Activated naive CD4-positive, alpha-beta T cell treated with anti-CD3 and anti-CD28 coated beads, Interleukin-2, amount 50 U/mL, for 72 hours (primary cell): ENCODE data around the gene MKI67. TPM values are rescaled to one million over a fixed set of nuclear protein-coding genes. Genes with fewer than 3 reads are reported as not detected.

Experiments used
- ATAC-seq, 2 donors: fragments of 150-1000 bp; cut with Tn5 transposase; 2 replicates each; pipeline ENCODE4 v1.10.0; 2021; ENCODE audit warnings: mild to moderate bottlenecking in 2 of 2, moderate library complexity in 2 of 2
- DNase-seq, 2 donors: peaks; one replicate each; pipeline ENCODE4 v3.0.0; 2021 to 2022; ENCODE audit warnings: low spot score in 2 of 2
- H3K27ac Mint-ChIP-seq, 2 donors: one replicate each; pipeline ENCODE4 v1.8.0; 2022; ENCODE audit warnings: mild to moderate bottlenecking in 2 of 2, mixed read lengths in 2 of 2
- H3K36me3 Mint-ChIP-seq, 2 donors: one replicate each; pipeline ENCODE4 v1.8.0; 2022; ENCODE audit warnings: mixed read lengths in 2 of 2
- H3K9me3 Mint-ChIP-seq, 2 donors: one replicate each; pipeline ENCODE4 v1.8.0; 2022; ENCODE audit warnings: mixed read lengths in 2 of 2
- total RNA-seq, 2 donors: library from RNA; stranded (reverse); gene quantifications; one replicate each; pipeline ENCODE4 v1.2.3, GENCODE V29; 2022

The MKI67 gene
- total RNA-seq, 2 donors from 2014 or later: 221 to 367 TPM

DNA sequence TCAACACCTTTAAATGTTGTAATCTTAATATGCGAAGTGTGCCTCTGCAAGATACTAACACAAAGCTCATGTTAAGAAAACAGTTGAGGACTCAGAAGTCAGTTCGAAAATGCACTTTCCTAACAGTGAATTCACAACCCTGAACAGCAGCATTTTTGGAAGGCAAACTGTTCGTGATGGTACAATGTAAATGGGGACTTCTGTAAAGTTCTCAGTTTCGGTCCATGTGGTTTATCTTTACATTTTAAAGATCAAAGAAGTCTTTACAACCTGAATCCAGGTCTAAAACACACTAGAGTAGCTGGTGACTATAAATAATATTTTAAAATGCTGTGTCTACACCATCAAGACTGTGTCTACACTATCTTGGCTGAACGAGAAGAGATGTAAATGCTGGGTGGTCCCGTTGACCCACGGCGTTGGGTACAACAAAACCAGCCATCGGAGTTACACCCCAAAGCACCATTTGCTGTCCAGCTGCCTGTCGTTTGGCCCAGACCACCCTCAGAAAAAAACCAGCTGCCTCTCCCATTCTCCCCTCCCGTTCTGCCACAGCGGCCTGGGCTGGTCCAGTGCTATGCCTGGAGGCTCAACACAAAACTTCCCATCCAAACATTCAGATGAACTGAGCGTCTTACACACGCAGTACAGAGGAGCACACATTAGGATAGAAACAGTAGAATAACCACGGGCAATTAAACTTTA lies 42.9 kb downstream of the MKI67 start:
- Mint-ChIP-seq H3K27ac (peak overlapping the region in 1 of 2 donors; percentile 60), H3K9me3 (no peaks in the 10 kb centered on the region), H3K36me3 (peaks cover 5 to 16% of the 10 kb centered on the region in 2 donors)
- DNase-seq (no peak), ATAC-seq (no peak)

DNA sequence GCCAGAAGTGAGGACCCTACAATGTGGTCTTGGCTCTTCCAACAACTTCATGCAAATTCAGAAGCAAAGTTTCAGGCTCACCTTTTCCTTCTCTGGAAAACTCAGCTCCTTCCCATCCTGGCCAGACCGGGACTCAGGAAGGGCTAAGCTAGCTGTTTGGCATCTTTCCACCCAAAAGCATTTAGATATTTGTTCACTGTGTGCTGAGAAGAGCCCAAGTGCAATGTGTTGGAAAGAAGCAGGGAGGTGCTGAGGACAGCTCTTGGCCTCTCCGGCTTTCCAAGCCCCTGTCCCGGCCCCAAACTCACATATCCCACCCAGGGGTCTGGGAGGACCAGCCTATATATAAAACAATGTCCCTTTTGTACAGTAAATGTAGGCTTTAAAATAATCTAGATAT lies 44.5 kb downstream of the MKI67 start:
- no peak for ATAC-seq
- H3K36me3 Mint-ChIP-seq: peaks cover 5 to 16% of the 10 kb centered on the region in 2 donors
- H3K27ac Mint-ChIP-seq: no peak overlapping the region
- no peaks in the 10 kb centered on the region for H3K9me3 Mint-ChIP-seq
- no peak for DNase-seq

DNA sequence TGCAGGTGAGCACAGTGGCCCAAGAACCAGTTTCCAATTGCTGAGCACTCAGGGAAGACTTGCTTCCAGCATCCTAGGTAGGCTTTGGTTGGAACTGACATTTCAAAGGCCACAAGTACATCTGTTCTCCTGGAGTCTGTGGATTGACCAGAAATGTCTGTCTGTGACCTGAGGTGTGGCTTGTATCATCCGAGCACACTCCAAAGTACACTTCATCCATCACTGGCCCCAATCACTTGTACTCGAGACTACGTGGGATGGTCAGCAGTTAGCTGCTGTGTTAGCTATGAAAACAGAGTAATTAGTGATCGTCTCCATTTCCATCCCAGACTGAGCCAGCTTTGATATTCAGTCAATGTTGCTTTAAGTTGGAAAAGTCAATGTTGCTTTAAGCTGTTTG lies 45.0 kb downstream of the MKI67 start:
- no peaks in the 10 kb centered on the region for H3K9me3 Mint-ChIP-seq
- DNase-seq (no peak), ATAC-seq (no peak)
- H3K27ac Mint-ChIP-seq: no peak overlapping the region
- peaks cover 5 to 16% of the 10 kb centered on the region in 2 donors for H3K36me3 Mint-ChIP-seq

DNA sequence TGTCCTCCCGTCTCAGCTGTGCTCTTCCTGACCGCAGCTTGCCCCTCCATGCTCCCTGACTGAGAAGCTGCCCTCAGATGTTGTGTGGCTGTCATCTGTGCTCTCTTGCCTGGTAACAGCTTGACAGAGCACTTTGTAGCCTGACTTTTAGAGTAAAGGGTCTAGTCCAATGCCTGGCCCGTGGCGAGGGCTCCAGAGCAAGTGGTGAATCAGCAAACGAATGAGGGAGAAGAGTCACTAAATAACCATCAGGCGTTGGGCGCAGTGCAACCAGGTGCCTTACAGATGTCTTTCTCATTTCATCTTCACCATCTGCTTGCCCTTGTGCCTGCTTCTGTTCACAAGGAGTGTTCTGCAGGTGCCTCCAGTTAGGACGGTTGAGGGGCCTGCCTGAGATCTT lies 45.6 kb downstream of the MKI67 start:
- no peaks in the 10 kb centered on the region for H3K9me3 Mint-ChIP-seq
- peaks cover 5 to 16% of the 10 kb centered on the region in 2 donors for H3K36me3 Mint-ChIP-seq
- no peak for ATAC-seq
- peak overlapping the region in 1 of 2 donors; percentile 16 for H3K27ac Mint-ChIP-seq
- no peak for DNase-seq

DNA sequence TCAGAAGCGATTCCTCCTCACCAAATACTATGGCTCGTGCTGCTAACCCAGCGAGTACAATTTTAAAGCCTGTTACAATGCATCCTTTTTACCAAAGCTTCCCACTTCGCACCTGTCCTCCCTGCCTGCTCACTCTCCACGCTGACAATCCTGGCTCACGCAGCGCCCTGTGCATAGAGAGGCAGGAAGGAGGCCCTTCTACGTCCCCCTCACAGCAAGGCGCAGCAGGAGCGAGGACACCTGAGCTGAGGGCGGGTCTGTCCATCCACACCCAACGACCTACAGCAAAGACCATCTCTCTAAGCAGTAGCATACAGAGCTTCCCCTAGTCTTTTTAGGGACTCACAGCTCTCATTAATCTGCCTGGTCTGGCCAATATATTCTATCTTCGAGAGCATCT lies 46.0 kb downstream of the MKI67 start:
- H3K27ac Mint-ChIP-seq: peak overlapping the region in 1 of 2 donors; percentile 16
- ATAC-seq: no peak
- no peak for DNase-seq
- peaks cover 5 to 16% of the 10 kb centered on the region in 2 donors for H3K36me3 Mint-ChIP-seq
- H3K9me3 Mint-ChIP-seq: no peaks in the 10 kb centered on the region

DNA sequence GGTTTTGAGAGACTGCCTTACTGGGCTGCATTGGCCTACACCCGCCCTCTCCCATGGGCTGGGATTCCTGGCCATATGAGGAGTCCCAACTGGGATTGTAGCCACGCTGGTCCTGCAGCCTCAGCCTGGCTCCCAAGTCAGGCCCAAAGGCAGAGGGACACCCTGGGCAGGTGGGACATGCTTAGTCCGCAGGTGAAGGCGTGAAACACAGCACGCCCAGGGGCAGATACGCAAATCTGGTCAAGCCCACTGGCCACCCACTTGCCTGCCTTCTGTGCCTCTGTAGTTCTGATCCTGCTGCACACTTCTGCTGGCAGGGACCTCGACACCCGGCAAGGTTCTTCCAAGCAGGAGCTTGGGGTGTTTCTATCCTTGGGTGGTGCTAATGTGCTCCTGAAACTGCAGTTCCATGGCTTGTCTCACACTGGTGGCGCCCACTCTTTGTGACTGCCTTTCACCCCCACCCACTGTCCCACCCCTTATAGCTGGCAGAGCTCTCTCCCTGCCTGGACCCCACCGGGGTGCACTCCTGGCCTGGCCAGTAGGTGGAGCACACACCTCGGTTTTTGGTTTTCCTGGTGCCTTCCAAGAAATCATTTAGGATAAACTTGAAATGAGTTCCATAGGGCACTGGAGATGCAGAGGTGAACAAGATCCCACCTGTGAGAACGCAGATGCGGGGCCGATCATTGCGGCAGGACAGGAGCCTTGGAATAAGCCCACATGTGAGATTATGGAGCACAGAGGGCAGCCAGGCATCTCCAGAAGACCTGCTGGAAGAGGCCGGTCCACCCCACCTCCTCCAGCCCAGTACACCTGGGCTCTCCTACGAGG lies 47.9 kb downstream of the MKI67 start:
- Mint-ChIP-seq H3K27ac (no peak overlapping the region), H3K36me3 (peaks cover 15 to 24% of the 10 kb centered on the region in 2 donors), H3K9me3 (no peaks in the 10 kb centered on the region)
- DNase-seq: peak in 1 of 2 donors; percentile 58
- peak; percentile 68 to 70 for ATAC-seq

DNA sequence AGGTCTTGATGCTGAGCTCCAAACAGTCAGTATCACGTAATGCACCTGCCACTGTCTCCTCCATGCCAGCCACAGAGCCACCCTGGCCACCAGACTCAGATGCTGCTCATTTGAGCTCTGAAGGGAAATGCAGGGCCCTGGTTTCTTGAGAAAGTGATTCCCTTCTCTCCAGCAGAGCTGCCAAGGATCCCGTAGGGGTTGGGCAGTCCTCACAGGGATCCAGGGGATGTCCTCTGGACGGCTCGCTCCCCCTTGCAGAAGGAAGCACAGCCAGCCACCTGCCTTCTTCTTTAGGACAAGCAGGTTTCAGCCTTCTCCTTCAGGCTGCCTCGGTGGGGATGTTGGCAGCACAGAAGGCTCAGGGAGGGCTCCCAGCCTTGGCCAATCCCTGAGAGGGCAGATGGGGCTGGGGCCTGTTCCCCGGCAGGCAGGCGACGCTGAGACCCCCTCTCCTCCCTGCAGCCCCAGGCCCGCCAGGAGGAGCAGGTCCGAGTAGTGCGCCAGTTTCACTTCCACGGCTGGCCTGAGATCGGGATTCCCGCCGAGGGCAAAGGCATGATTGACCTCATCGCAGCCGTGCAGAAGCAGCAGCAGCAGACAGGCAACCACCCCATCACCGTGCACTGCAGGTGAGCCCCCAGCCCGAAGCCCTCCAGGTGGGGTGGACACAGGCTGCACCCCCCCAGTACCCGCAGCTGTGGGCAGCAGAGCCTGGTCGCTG lies 48.9 kb downstream of the MKI67 start:
- Mint-ChIP-seq H3K27ac (peak overlapping the region in 1 of 2 donors; percentile 40), H3K36me3 (peaks cover 16 to 29% of the 10 kb centered on the region in 2 donors)
- no peak for ATAC-seq

DNA sequence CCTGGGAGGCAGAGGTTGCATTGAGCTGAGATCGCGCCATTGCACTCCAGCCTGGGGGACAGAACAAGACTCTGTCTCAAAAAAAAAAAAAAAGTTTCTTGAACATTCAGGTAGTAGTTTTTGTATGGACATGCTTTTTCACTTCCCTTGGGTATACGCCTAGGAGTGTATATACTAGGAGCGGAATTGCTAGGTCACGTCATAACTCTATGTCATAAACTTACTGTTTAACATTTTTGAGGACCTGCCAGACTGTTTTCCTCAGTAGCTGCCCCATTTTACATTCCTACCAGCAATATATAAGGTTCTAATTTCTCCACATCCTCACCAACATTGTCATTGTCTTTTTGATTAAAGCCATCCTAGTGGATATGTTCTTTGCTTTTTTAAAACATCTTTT lies 51.6 kb downstream of the MKI67 start:
- H3K36me3 Mint-ChIP-seq: peaks cover 23 to 32% of the 10 kb centered on the region in 2 donors
- no peak overlapping the region for H3K27ac Mint-ChIP-seq
- ATAC-seq: no peak
- DNase-seq: no peak
- no peaks in the 10 kb centered on the region for H3K9me3 Mint-ChIP-seq

More for the DNA sequence above, 48.9 kb downstream of the MKI67 start:
- no peak for DNase-seq
- H3K9me3 Mint-ChIP-seq: no peaks in the 10 kb centered on the region

DNA sequence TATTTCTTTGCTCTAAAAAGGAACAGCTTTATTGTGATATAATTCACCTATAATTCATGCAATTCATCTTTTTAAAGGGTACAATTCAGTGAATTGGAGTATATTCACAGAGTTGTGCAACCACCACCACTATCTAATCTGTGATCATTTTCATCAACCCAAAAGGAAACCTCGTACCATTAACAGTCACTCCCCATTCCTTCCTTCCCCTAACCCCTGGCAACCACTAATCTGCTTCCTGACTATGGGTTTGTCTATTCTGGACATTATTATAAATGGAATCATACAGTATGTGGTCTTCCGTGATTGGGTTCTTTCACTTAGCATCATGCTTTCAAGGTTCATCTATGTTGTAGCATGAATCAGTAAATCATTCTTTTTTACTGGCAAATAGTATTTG lies 52.3 kb downstream of the MKI67 start:
- no peak for ATAC-seq
- peaks cover 17 to 27% of the 10 kb centered on the region in 2 donors for H3K36me3 Mint-ChIP-seq
- H3K27ac Mint-ChIP-seq: no peak overlapping the region
- no peaks in the 10 kb centered on the region for H3K9me3 Mint-ChIP-seq
- DNase-seq: no peak

DNA sequence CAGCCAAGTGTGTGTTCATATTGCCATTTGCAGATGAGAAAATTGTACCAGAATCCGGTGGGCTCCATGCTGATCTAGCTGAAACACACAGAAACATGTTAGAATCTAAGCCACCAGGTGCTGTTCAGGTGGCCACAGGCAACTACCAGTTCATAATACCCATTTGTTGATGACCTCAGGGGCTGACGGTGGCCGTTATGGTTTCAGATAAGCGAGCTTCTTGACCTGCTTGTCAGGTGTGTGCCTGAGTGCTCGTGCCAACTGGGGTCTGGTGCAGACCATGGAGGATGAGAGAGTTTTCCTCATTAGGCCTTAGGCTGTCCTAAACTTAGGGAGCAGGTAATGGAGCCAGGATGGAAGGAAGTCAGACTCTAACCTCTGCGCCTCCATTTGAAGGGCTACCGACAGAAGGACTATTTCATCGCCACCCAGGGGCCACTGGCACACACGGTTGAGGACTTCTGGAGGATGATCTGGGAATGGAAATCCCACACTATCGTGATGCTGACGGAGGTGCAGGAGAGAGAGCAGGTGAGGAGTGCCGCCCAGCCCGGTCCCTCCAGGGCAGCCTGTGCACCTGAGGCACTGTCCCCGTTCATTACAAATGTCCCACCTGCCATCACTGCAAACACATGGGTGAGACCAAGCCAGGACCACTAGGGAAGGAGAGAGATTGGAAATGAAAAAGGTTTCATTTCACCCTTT lies 53.1 kb downstream of the MKI67 start:
- Mint-ChIP-seq H3K36me3 (peaks cover 17 to 27% of the 10 kb centered on the region in 2 donors), H3K9me3 (no peaks in the 10 kb centered on the region), H3K27ac (peak overlapping the region in 1 of 2 donors; percentile 36)
- ATAC-seq (no peak), DNase-seq (no peak)

DNA sequence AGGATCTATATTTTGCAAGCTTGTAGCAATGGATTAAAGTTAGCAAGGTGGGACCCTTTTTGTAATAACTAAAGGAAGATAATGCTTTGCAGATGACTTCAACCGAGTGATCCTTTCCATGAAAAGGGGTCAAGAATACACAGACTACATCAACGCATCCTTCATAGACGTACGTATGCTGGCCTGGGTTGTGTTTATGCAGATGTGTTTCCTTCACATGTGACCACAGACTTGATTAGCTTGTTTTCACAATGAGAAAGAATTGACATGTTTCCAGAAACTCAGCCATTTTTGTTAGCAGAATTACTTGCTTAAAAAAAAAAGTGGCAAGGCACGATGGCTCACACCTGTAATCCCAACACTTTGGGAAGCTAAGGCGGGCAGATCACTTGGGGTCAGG lies 54.2 kb downstream of the MKI67 start:
- Mint-ChIP-seq H3K9me3 (peaks cover 0 to 4% of the 10 kb centered on the region in 2 donors), H3K27ac (no peak overlapping the region), H3K36me3 (peaks cover 24 to 34% of the 10 kb centered on the region in 2 donors)
- DNase-seq (no peak), ATAC-seq (no peak)

DNA sequence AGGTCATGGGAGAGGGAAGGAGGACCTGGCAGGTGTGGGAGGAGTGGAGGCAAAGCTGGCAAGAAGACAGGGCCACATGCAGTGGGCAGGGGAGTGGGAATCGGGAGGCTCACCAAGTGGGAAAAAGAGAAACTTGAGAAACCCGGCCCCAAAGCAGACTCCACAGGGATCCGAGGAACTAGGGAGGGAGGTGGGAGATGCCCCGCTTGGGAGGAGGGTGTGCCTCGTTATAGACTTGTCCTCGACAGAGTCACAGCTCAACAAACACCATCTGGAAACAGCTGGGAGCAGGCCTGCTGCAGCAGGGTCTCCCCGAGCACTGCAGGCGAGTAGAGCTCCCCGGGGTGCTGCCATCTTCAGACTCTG lies 54.8 kb downstream of the MKI67 start:
- Mint-ChIP-seq H3K27ac (peak overlapping the region; percentile 55 to 77), H3K9me3 (peaks cover 0 to 6% of the 10 kb centered on the region in 2 donors), H3K36me3 (peaks cover 31 to 41% of the 10 kb centered on the region in 2 donors)
- no peak for DNase-seq
- no peak for ATAC-seq

DNA sequence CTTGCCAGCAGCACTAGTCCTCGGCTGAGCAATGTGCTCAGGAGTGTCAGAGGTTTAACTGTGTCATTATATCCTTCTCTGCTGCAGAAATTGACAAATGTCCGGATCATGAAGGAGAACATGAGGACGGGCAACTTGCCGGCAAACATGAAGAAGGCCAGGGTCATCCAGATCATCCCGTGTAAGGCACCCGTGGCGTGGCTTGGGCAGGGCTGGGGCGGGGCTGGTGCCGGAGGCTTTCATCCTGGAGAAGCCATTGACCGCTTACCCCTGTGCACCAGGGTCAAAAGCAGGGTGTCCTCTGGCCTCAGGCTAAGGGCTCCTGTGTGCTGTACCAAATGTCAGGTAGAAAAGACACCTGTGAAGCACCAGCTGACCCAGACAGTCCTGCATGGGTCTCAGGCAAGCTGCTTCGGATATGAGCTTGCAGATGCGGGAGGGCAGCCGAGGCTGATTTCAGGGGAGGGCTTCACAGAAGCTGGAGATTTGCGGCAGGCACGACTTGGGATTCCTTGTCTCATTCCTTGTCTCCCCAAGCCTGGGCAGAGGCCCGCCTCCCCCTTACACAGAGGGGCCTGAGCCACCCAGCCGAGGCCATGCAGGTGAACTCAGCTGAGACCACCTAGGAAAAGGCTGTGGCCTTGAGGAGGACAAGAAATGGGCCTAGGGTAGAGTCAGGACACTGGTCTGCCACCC lies 55.4 kb downstream of the MKI67 start:
- Mint-ChIP-seq H3K9me3 (peaks cover 0 to 6% of the 10 kb centered on the region in 2 donors), H3K36me3 (peaks cover 36 to 46% of the 10 kb centered on the region in 2 donors), H3K27ac (peak overlapping the region; percentile 55 to 77)

DNA sequence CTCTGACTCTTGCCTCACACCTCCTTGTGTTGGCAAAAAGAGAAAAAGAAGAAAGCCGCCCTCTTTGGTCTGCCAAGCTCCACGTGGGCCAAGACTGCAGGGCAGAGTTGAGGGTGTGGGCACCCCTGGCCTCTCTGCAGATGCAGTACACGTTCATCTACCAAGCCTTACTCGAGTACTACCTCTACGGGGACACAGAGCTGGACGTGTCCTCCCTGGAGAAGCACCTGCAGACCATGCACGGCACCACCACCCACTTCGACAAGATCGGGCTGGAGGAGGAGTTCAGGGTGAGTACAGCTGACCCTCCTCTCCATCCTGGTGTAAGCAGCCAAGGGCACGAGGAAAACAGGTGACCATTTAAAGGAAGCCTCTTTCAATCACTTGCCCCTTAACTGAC lies 56.1 kb downstream of the MKI67 start:
- Mint-ChIP-seq H3K36me3 (peaks cover 43 to 51% of the 10 kb centered on the region in 2 donors), H3K9me3 (peaks cover 0 to 6% of the 10 kb centered on the region in 2 donors), H3K27ac (no peak overlapping the region)
- DNase-seq: no peak
- no peak for ATAC-seq

More for the DNA sequence above, 55.4 kb downstream of the MKI67 start:
- no peak for ATAC-seq
- no peak for DNase-seq

DNA sequence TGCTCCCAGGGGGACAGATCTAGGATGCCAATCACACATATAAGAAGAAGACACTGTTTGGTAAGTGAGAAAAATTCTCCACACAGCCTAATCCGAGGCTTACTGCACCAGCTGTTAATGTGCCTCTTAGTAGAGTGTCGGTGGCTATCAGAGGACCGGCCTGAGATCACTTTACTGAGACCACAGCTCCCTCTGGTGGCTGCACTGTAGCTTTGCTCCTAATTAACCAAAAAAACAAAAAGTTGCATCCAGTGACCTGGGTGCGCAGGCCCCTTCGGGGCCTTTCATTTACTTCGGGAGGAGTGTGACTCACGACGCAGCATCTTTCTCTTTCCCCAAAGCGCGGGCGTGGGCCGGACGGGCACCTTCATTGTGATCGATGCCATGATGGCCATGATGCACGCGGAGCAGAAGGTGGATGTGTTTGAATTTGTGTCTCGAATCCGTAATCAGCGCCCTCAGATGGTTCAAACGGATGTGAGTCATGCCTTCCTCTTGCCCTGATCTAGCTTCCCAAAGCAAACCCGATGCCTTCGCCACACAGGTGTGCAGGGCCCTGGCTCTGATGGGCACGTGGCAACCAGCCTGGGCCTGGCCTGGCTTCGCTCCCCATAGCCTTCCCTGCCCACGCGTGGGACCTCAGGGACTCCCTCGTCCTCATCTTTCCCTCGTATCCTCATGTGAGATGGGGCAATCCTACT lies 56.7 kb downstream of the MKI67 start:
- ATAC-seq (peak in 1 of 2 donors; percentile 14), DNase-seq (peak in 1 of 2 donors; percentile 77)
- Mint-ChIP-seq H3K9me3 (peaks cover 0 to 6% of the 10 kb centered on the region in 2 donors), H3K36me3 (peaks cover 45 to 54% of the 10 kb centered on the region in 2 donors), H3K27ac (peak overlapping the region in 1 of 2 donors; percentile 36)
